HG03196 (cell line): ENCODE data around the gene DEFB124.
"Not testable (repeated sequence)": the region's sequence is repeated elsewhere in the genome, so short reads cannot be mapped to it uniquely, and the experiment has no call there.

ENCODE experiments used
- ATAC-seq: cut with Tn5 transposase; IDR thresholded peaks from one replicate; pipeline ENCODE4 v1.9.1; 2021; ENCODE audit not compliant: unreplicated experiment

The DEFB124 gene

GRCh38 chr20:31474758-31475427 lies at the start of gene DEFB124, which contains the start of gene REM1:
DEFB124 (minus strand) TSS chr20:31475127; CDS start chr20:31473013, 2,114 bp downstream.
REM1 (plus strand) TSS chr20:31475288; CDS start chr20:31476446, 1,158 bp downstream.
- ATAC-seq = no peak

- ATAC-seq = no peak
Observed at GRCh38 chr20:31523361-31524283, 48.7 kb upstream of the DEFB124 start.

GRCh38 chr20:31522731-31523130 lies 47.8 kb upstream of the DEFB124 start:
- ATAC-seq = no peak

- ATAC-seq = not testable (repeated sequence)
Observed at GRCh38 chr20:31521267-31521666, 46.3 kb upstream of the DEFB124 start.

DNA sequence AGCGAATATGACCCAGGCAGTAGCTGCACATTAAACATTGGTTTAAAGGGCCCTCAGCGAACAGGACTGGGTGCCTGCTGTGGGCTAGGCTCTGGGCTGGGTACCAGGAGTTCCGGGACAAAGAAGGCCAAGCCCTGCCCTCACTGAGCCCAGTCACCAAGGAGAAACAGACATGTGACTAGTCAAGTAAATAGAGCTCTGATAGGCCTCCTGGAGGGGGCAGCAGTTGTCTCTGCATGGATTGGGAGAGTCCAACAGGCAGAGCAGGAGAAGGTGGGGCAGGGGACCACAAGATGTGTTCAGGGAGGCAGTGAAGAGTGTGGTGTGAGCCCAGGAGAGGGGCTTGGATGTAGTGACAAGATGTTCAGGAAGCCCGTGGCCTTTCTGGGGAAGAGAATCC lies 42.4 kb upstream of the DEFB124 start:
- no peak for ATAC-seq

- ATAC-seq = no peak
Observed at GRCh38 chr20:31516651-31517050, 41.7 kb upstream of the DEFB124 start.

- ATAC-seq = no peak
Observed at GRCh38 chr20:31516166-31516565, 41.2 kb upstream of the DEFB124 start.

GRCh38 chr20:31515775-31516107 lies 40.8 kb upstream of the DEFB124 start:
- no peak for ATAC-seq

GRCh38 chr20:31515072-31515774 lies 40.3 kb upstream of the DEFB124 start:
- ATAC-seq = no peak

- ATAC-seq = peak; percentile 85
Observed at GRCh38 chr20:31514154-31515071, 39.5 kb upstream of the DEFB124 start, which contains the start of gene HM13. HM13 (plus strand) TSS chr20:31514442; CDS start chr20:31514552, 110 bp downstream.

GRCh38 chr20:31508517-31509244 lies 33.8 kb upstream of the DEFB124 start:
- no peak for ATAC-seq

DNA sequence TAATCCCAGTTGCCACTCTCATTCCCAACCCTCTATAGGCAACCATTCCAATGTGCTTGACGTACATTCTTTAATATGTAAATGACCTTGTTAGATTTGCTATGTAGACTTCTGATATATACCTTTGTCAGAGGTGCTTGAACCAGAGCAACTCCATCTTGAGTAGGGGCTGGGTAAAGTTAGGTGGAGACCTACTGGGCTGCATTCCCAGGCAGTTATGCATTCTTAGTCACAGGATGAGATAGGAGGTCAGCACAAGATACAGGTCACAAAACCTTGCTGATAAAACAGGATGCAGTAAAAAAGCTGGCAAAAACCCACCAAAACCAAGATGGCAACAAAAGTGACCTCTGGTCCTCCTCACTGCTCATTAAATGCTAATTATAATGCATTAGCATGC lies 31.0 kb upstream of the DEFB124 start:
- no peak for ATAC-seq

- ATAC-seq = peak; percentile 90
Observed at GRCh38 chr20:31502884-31503673, 28.2 kb upstream of the DEFB124 start.

DNA sequence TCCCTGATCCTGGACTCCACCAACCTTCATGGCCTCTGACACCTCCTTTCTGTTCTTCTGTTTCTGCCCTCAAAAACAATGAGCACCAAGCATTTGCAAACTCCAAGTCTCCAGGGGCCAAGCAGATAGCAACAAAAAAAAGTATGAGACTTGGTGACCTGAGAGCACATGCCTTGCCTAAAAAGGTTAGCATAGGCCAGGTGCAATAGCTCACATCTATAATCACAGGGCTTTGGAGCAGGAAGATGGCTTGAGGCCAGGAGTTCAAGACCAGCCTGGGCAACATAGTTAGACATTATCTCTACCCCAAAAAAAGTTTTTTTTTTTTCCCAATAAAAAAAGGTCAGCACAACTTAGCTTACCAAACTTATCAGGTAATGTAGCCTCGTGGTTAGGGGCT lies 25.6 kb upstream of the DEFB124 start:
- ATAC-seq = no peak

DNA sequence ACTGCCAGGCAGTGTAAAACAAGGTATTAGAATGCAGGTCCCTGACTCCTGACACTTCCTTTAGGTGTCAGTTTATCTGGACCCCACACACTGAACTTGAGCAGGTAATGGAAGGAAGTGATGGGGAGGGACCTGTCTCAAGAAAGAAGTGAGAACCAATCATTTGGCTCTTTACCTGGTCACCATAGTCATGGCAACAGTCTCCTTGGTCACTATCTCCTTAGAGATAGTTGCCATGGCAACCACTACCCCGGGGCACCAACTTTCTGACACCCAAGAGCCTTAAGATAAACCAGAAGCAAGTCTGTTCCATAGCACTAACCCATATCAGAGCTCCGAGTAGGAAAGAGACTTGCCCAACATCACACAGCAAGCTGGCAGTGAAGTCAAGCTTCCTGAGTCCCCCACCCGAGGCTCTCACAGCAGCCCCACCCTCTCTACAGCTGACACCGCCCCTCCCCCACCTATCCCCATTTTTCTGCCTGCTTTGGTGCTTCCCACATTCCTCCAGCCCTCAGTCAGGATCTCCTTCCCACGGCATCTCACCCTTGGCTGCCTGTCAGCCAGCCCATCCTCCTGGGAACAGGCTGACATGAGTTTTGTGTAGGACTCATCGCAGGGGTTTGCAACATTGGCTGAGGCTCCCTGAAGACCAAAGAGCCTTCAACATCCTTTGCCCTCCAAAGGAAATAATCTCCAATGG lies 23.1 kb upstream of the DEFB124 start:
- no peak for ATAC-seq

DNA sequence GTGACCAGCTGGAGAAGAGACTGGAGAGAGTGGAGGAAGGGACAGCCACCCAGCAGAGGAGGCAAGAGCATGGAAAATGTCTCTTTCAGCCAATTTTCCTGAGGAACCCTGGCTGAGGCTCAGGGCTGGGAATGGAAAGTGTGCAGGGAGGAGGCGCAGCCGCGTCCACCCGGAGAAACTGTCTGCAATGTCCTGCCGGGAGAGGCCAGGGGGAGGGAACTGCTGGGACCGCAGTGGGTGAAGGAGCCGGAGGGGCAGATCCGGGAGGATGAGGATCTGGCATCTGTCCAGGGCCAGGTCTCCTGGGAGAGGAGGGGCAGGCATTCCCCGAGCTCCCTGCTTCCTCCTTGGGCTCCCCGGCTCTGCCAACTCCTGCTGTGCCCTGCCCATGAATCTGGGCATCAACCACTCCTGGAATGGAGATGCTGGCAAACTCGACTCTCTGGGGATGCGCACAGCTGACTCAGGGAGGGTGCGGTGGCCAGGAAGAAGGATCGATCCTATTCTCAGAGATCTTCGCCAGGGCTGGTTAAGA lies 21.9 kb upstream of the DEFB124 start:
- ATAC-seq = no peak

- no peak for ATAC-seq
Observed at GRCh38 chr20:31494131-31494530, 19.2 kb upstream of the DEFB124 start.

GRCh38 chr20:31490752-31491151 lies 15.8 kb upstream of the DEFB124 start:
- no peak for ATAC-seq
